ENCODE measurements around the gene MAP3K5. TPM values are rescaled to one million over a fixed set of nuclear protein-coding genes. Genes with fewer than 3 reads are reported as not detected.

Gene MAP3K5
- total and polyA plus RNA-seq, 7 experiments from 2014 or later, result 2.6 to 32.5 (median 13.4) TPM

DNA sequence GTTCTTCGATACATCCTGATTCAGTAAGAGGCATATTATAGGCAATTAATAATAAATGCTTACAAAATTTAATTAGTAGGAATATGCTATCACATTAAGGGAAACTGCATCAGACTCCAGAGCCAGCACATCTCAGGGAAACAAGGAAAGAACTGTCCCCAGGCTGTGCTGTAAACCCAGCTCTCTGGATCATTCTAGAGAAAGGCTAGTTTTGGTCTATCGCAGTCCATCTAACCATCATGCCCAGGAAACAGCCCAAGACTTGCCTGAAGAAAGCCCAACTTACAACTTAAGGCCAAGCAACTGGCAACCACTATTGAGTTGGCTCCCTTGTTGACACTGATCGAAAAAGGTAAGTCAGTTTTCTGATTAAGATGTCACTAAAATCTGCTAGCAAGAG lies 11.3 kb downstream of the MAP3K5 start:
- H3K36me3 Mint-ChIP-seq, result peaks cover 0 to 31% (median 0%) of the 10 kb centered on the region in 5 donors
- ATAC-seq (no peak), DNase-seq (no peak)
- H3K4me3 ChIP-seq (ENCODE audit: low read length), result no peak overlapping the region
- no peaks in the 10 kb centered on the region for H3K9me3 ChIP-seq (ENCODE audit: control insufficient read depth in 2 of 3, low read length in 3 of 3)
- POLR2A ChIA-PET, result interaction anchor here (0.5 to 1.3 kb wide), 3 partner anchors 10 to 20 kb away, joined by 3 read pairs; no protein-coding TSS in a partner anchor
- no peaks in the 10 kb centered on the region for H3K9me3 Mint-ChIP-seq
- H3K4me1 ChIP-seq (ENCODE audit: control insufficient read depth in 2 of 2, insufficient read depth in 2 of 2, low read length in 2 of 2), result peaks cover 27 to 37% of the 10 kb centered on the region in 2 donors
- H3K4me1 Mint-ChIP-seq, result peaks cover 38 to 59% (median 44%) of the 10 kb centered on the region in 7 donors
- CTCF ChIA-PET, result no interaction called here
- no peaks in the 10 kb centered on the region for H3K27me3 Mint-ChIP-seq
- no peaks in the 10 kb centered on the region for H3K36me3 ChIP-seq (ENCODE audit: control insufficient read depth in 2 of 3, insufficient read depth in 3 of 3, low read length in 3 of 3)
- no peak overlapping the region for H3K27ac Mint-ChIP-seq
- H3K27ac ChIP-seq (ENCODE audit: low read depth, low read length), result no peak overlapping the region
- no peaks in the 10 kb centered on the region for H3K27me3 ChIP-seq (ENCODE audit: control insufficient read depth in 2 of 2, insufficient read depth in 2 of 2, low read length in 2 of 2)
- no peak overlapping the region for H3K4me3 Mint-ChIP-seq
- intact Hi-C loops (cut with micrococcal nuclease), result no loop called here

DNA sequence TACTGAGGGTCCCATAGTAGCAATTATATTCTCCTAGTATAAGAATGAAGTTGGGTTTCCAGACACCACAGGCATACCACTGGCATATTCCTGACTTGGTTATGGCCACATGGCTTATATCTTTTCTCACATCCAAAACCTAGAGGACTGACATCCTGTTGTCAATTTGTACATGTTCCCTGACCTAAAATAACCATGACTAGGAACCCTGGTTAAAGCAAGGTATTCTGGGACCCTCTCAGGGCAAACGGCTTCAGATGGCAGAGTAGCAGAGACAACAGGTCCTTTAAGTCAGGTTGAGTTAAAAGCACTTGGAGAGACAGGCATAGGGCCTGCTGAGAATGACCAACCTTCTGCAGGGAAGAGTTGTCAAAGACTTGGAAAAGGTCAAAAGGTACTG lies 12.6 kb downstream of the MAP3K5 start:
- intact Hi-C loops (cut with micrococcal nuclease), result no loop called here
- H3K36me3 ChIP-seq (ENCODE audit: control insufficient read depth in 2 of 3, insufficient read depth in 3 of 3, low read length in 3 of 3), result no peaks in the 10 kb centered on the region
- H3K36me3 Mint-ChIP-seq, result peaks cover 0 to 32% (median 0%) of the 10 kb centered on the region in 5 donors
- no peaks in the 10 kb centered on the region for H3K9me3 ChIP-seq (ENCODE audit: control insufficient read depth in 2 of 3, low read length in 3 of 3)
- no peak overlapping the region for H3K27ac Mint-ChIP-seq
- H3K27ac ChIP-seq (ENCODE audit: low read depth, low read length), result no peak overlapping the region
- no peaks in the 10 kb centered on the region for H3K9me3 Mint-ChIP-seq
- peaks cover 16 to 24% of the 10 kb centered on the region in 2 donors for H3K4me1 ChIP-seq (ENCODE audit: control insufficient read depth in 2 of 2, insufficient read depth in 2 of 2, low read length in 2 of 2)
- no peaks in the 10 kb centered on the region for H3K27me3 Mint-ChIP-seq
- H3K4me3 ChIP-seq (ENCODE audit: low read length), result no peak overlapping the region
- H3K4me1 Mint-ChIP-seq, result peaks cover 27 to 57% (median 32%) of the 10 kb centered on the region in 7 donors
- ATAC-seq, result no peak
- CTCF ChIA-PET, result interaction anchor here (1.2 kb wide), 1 partner anchor 13 kb away, joined by 3 read pairs; the partner anchor contains the start of gene MAP3K5
- DNase-seq, result no peak
- no peaks in the 10 kb centered on the region for H3K27me3 ChIP-seq (ENCODE audit: control insufficient read depth in 2 of 2, insufficient read depth in 2 of 2, low read length in 2 of 2)
- POLR2A ChIA-PET, result no interaction called here
- H3K4me3 Mint-ChIP-seq, result no peak overlapping the region

DNA sequence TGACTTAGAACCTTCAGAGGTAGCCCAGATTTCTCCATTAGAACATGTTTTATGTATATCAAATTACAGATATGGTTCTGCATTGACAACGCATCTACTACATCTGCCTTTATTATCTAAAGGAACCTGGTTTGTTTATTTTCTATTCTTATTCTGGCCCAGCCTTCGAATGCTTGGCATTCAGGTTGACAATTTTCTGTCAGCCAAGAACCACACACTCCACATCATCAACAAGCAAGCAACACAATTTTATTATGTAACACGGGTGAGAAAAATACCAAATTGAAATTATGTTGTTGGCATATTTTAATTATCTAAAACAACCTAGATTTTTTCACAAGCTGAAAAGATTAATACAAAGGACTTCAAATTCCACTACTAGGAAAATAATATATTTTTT lies 14.6 kb downstream of the MAP3K5 start:
- H3K9me3 Mint-ChIP-seq, result no peaks in the 10 kb centered on the region
- ChIA-PET POLR2A (interaction anchor here (1.3 to 1.5 kb wide), 2 partner anchors 9 to 15 kb away, joined by 3 to 4 read pairs; partner anchors contain the start of gene MAP3K5), CTCF (interaction anchor here (2.4 kb wide), 1 partner anchor 14 kb away, joined by 8 read pairs; the partner anchor contains the start of gene MAP3K5)
- ATAC-seq, result no peak
- H3K27ac ChIP-seq (ENCODE audit: low read depth, low read length), result no peak overlapping the region
- no peak overlapping the region for H3K4me3 Mint-ChIP-seq
- H3K4me3 ChIP-seq (ENCODE audit: low read length), result no peak overlapping the region
- intact Hi-C loops (cut with micrococcal nuclease), result no loop called here
- H3K27me3 ChIP-seq (ENCODE audit: control insufficient read depth in 2 of 2, insufficient read depth in 2 of 2, low read length in 2 of 2), result no peaks in the 10 kb centered on the region
- peaks cover 14 to 52% (median 19%) of the 10 kb centered on the region in 7 donors for H3K4me1 Mint-ChIP-seq
- no peaks in the 10 kb centered on the region for H3K27me3 Mint-ChIP-seq
- no peak for DNase-seq
- no peaks in the 10 kb centered on the region for H3K9me3 ChIP-seq (ENCODE audit: control insufficient read depth in 2 of 3, low read length in 3 of 3)
- H3K27ac Mint-ChIP-seq, result no peak overlapping the region
- no peaks in the 10 kb centered on the region for H3K36me3 ChIP-seq (ENCODE audit: control insufficient read depth in 2 of 3, insufficient read depth in 3 of 3, low read length in 3 of 3)
- H3K36me3 Mint-ChIP-seq, result peaks cover 0 to 32% (median 3%) of the 10 kb centered on the region in 5 donors
- H3K4me1 ChIP-seq (ENCODE audit: control insufficient read depth in 2 of 2, insufficient read depth in 2 of 2, low read length in 2 of 2), result peaks cover 0 to 7% of the 10 kb centered on the region in 2 donors

DNA sequence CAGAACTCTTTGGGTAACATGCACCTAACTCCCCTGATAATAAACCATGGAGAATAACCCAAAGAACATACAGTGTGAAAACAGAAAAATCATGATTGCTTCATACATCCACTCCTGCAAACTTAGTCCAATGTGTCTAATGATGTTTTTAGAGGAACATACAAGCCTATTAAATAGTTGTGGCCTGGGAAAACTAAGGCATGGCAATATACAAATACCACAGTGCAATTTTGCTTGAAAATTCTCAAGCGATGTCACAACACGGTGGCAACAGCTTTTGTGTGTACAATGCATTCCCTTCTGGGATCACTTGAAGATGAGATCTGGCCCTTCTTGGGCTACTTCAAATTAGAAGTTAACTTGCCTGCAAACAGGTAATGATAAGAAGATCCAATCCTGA lies 16.7 kb downstream of the MAP3K5 start:
- H3K27me3 Mint-ChIP-seq, result no peaks in the 10 kb centered on the region
- no peak overlapping the region for H3K27ac ChIP-seq (ENCODE audit: low read depth, low read length)
- H3K4me1 Mint-ChIP-seq, result peaks cover 7 to 48% (median 14%) of the 10 kb centered on the region in 7 donors
- peaks cover 0 to 6% of the 10 kb centered on the region in 2 donors for H3K4me1 ChIP-seq (ENCODE audit: control insufficient read depth in 2 of 2, insufficient read depth in 2 of 2, low read length in 2 of 2)
- no peak overlapping the region for H3K4me3 Mint-ChIP-seq
- no peak for ATAC-seq
- H3K9me3 Mint-ChIP-seq, result no peaks in the 10 kb centered on the region
- no peaks in the 10 kb centered on the region for H3K36me3 ChIP-seq (ENCODE audit: control insufficient read depth in 2 of 3, insufficient read depth in 3 of 3, low read length in 3 of 3)
- no peak overlapping the region for H3K27ac Mint-ChIP-seq
- H3K27me3 ChIP-seq (ENCODE audit: control insufficient read depth in 2 of 2, insufficient read depth in 2 of 2, low read length in 2 of 2), result no peaks in the 10 kb centered on the region
- peaks cover 0 to 26% (median 3%) of the 10 kb centered on the region in 5 donors for H3K36me3 Mint-ChIP-seq
- ChIA-PET CTCF (no interaction called here), POLR2A (no interaction called here)
- H3K9me3 ChIP-seq (ENCODE audit: control insufficient read depth in 2 of 3, low read length in 3 of 3), result no peaks in the 10 kb centered on the region
- intact Hi-C loops (cut with micrococcal nuclease), result no loop called here
- no peak overlapping the region for H3K4me3 ChIP-seq (ENCODE audit: low read length)
- no peak for DNase-seq

DNA sequence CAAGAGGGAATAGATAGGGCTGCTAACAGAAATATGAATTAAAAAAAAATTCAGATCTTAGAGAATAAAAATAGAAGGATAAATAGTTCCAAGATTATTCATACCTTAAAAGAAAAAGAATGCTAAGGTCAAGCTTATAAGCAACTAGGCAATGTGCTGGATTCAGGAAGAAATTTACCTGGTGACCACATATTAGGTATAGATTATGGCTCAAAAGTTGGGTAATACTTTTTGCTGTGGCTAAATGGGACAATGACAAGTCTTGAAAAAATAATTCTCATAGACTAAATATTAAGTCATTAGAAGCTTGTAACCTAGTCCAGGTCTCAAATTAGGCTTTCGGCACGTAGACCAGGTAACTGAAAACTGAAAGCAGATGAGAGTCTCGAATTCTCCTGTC lies 17.2 kb downstream of the MAP3K5 start:
- H3K36me3 Mint-ChIP-seq, result peaks cover 0 to 26% (median 3%) of the 10 kb centered on the region in 5 donors
- Histone ChIP-seq H3K27me3 (ENCODE audit: control insufficient read depth in 2 of 2, insufficient read depth in 2 of 2, low read length in 2 of 2) (no peaks in the 10 kb centered on the region), H3K36me3 (ENCODE audit: control insufficient read depth in 2 of 3, insufficient read depth in 3 of 3, low read length in 3 of 3) (no peaks in the 10 kb centered on the region), H3K4me3 (ENCODE audit: low read length) (no peak overlapping the region), H3K9me3 (ENCODE audit: control insufficient read depth in 2 of 3, low read length in 3 of 3) (no peaks in the 10 kb centered on the region), H3K27ac (ENCODE audit: low read depth, low read length) (no peak overlapping the region), H3K4me1 (ENCODE audit: control insufficient read depth in 2 of 2, insufficient read depth in 2 of 2, low read length in 2 of 2) (peaks cover 0 to 6% of the 10 kb centered on the region in 2 donors)
- ATAC-seq (no peak), DNase-seq (no peak)
- H3K4me1 Mint-ChIP-seq, result peaks cover 7 to 48% (median 14%) of the 10 kb centered on the region in 7 donors
- H3K27ac Mint-ChIP-seq, result no peak overlapping the region
- no peak overlapping the region for H3K4me3 Mint-ChIP-seq
- CTCF ChIA-PET, result no interaction called here
- no peaks in the 10 kb centered on the region for H3K9me3 Mint-ChIP-seq
- POLR2A ChIA-PET, result no interaction called here
- H3K27me3 Mint-ChIP-seq, result no peaks in the 10 kb centered on the region
- intact Hi-C loops (cut with micrococcal nuclease), result no loop called here

DNA sequence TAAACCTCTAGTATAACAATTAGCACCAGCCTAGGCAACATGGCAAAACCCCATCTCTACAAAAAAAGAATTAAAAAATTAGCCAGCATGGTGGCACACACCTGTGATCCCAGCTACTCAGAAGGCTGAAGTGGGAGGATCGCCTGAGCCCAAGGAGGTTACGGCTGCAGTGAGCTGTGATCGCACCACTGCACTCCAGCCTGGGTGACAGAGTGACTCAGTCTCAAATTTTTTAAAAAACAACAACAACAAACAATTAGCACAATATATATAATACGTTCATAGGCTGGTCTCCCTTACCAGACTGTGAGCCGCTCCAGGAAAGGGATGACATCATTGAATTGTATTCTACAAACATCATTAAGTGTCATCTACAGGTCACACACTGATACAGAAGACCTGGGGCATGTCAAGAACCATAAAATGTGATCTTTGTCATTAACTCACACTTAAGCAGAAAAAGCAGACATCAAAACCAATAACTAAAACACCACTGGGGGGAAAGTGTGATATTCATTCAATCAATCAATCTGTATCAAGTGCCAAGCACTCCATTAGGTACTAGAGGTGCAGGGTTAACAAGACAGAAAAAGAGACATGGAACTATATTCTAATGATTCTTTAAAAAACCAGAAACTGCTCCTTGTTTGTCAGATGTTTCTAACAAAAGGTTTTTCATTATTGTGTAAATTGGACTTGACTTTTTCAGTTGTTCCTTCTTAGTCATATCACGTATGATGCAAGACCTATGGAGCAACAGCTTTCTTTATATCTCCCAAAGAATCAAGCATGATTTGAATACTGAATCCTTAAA lies 17.8 kb downstream of the MAP3K5 start:
- H3K27ac ChIP-seq (ENCODE audit: low read depth, low read length), result no peak overlapping the region
- DNase-seq (no peak), ATAC-seq (peak; percentile 29)
- Mint-ChIP-seq H3K27me3 (no peaks in the 10 kb centered on the region), H3K4me3 (no peak overlapping the region), H3K9me3 (no peaks in the 10 kb centered on the region), H3K27ac (peak overlapping the region in 1 of 9 donors; percentile 41), H3K36me3 (peaks cover 0 to 28% (median 3%) of the 10 kb centered on the region in 5 donors), H3K4me1 (peaks cover 3 to 45% (median 14%) of the 10 kb centered on the region in 7 donors)
- intact Hi-C loops (cut with micrococcal nuclease), result no loop called here
- peaks cover 0 to 6% of the 10 kb centered on the region in 2 donors for H3K4me1 ChIP-seq (ENCODE audit: control insufficient read depth in 2 of 2, insufficient read depth in 2 of 2, low read length in 2 of 2)
- no peaks in the 10 kb centered on the region for H3K9me3 ChIP-seq (ENCODE audit: control insufficient read depth in 2 of 3, low read length in 3 of 3)
- POLR2A ChIA-PET, result no interaction called here
- no peaks in the 10 kb centered on the region for H3K27me3 ChIP-seq (ENCODE audit: control insufficient read depth in 2 of 2, insufficient read depth in 2 of 2, low read length in 2 of 2)
- CTCF ChIA-PET, result no interaction called here
- H3K36me3 ChIP-seq (ENCODE audit: control insufficient read depth in 2 of 3, insufficient read depth in 3 of 3, low read length in 3 of 3), result no peaks in the 10 kb centered on the region
- no peak overlapping the region for H3K4me3 ChIP-seq (ENCODE audit: low read length)

DNA sequence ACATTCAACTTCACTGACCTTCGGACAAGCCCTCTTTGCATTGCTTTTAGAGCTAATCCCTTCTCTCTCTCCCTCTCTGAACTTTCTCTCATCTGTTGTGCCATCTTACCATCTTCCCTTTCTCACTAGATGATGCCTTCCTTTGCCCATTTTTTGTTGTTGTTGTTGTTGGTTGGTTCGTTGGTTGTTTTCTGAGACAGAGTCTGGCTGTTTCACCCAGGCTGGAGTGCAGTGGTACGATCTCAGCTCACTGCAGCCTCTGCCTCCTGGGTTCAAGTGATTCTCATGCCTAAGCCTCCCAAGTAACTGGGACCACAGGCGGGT lies 18.8 kb downstream of the MAP3K5 start:
- Histone ChIP-seq H3K4me3 (ENCODE audit: low read length) (no peak overlapping the region), H3K36me3 (ENCODE audit: control insufficient read depth in 2 of 3, insufficient read depth in 3 of 3, low read length in 3 of 3) (no peaks in the 10 kb centered on the region), H3K4me1 (ENCODE audit: control insufficient read depth in 2 of 2, insufficient read depth in 2 of 2, low read length in 2 of 2) (peaks cover 0 to 6% of the 10 kb centered on the region in 2 donors), H3K27ac (ENCODE audit: low read depth, low read length) (no peak overlapping the region), H3K27me3 (ENCODE audit: control insufficient read depth in 2 of 2, insufficient read depth in 2 of 2, low read length in 2 of 2) (no peaks in the 10 kb centered on the region), H3K9me3 (ENCODE audit: control insufficient read depth in 2 of 3, low read length in 3 of 3) (no peaks in the 10 kb centered on the region)
- Mint-ChIP-seq H3K36me3 (peaks cover 0 to 32% (median 3%) of the 10 kb centered on the region in 5 donors), H3K27ac (peak overlapping the region in 3 of 9 donors; percentile 1 to 77 (median 23)), H3K4me3 (no peak overlapping the region), H3K4me1 (peaks cover 7 to 46% (median 21%) of the 10 kb centered on the region in 7 donors), H3K9me3 (no peaks in the 10 kb centered on the region), H3K27me3 (no peaks in the 10 kb centered on the region)
- POLR2A ChIA-PET, result no interaction called here
- DNase-seq, result no peak
- no peak for ATAC-seq
- CTCF ChIA-PET, result no interaction called here
- intact Hi-C loops (cut with micrococcal nuclease), result no loop called here
